HEK293 (cell line): ENCODE results near the gene AFF1.

Source experiments
- CTCF ChIA-PET: fragments of 350-600 bp; formaldehyde crosslinking; extraction: SDS; loops from one replicate; lab custom pipeline; 2021; ENCODE audit warnings: antibody characterized with exemption; lab: Yijun Ruan, JAX
- POLR2A ChIA-PET: fragments of 300-600 bp; formaldehyde crosslinking; extraction: SDS; loops from one replicate; lab custom pipeline; 2020; ENCODE audit warnings: antibody characterized with exemption, inconsistent platforms; lab: Yijun Ruan, JAX
- H3K27ac ChIP-seq: fragments of 200-500 bp; sonication (Bioruptor generic); 2 replicates; pipeline ENCODE4 v1.5.1; 2014; ENCODE audit warnings: low read depth, low read length, control low read depth, inconsistent platforms; ENCODE audit errors: extremely low read depth
- H3K36me3 ChIP-seq, 2 experiments: fragments of 200-500 bp in 1 of 2; sonication (Bioruptor generic) in 1 of 2; 1 replicate in 1 of 2; 2 replicates in 1 of 2; pipeline ENCODE4 v1.5.1; 2014 to 2017; ENCODE audit warnings: inconsistent platforms in 2 of 2, low read length in 2 of 2; ENCODE audit not compliant: control insufficient read depth in 2 of 2, insufficient read depth in 1 of 2
- H3K4me1 ChIP-seq: fragments of 200-500 bp; sonication (Bioruptor generic); 2 replicates; pipeline ENCODE4 v1.5.1; 2014; ENCODE audit warnings: mild to moderate bottlenecking, low read length, inconsistent platforms; ENCODE audit not compliant: control insufficient read depth, insufficient read depth
- H3K4me3 ChIP-seq: 2 replicates; pipeline ENCODE4 v1.5.1; 2011; ENCODE audit warnings: low read depth, mild to moderate bottlenecking, control low read depth, low read length, moderate library complexity
- H3K9me3 ChIP-seq: fragments of 200-500 bp; sonication (Bioruptor generic); 2 replicates; pipeline ENCODE4 v1.5.1; 2014; ENCODE audit warnings: low read depth, low read length, inconsistent platforms; ENCODE audit not compliant: control insufficient read depth, insufficient read depth
- AEBP2 ChIP-seq: fragments of 450-650 bp; formaldehyde crosslinking; IDR thresholded peaks from 2 replicates; pipeline ENCODE4 v1.5.1; 2016; ENCODE audit warnings: missing biosample characterization, missing genetic modification characterization, borderline replicate concordance
- HOXD13 ChIP-seq: sonication (generic); formaldehyde crosslinking; IDR thresholded peaks from 2 replicates; pipeline ENCODE4 v1.8.0; 2022; ENCODE audit warnings: missing genetic modification reagents, borderline replicate concordance
- IKZF3 ChIP-seq: fragments of 450-650 bp; IDR thresholded peaks from 2 replicates; pipeline ENCODE4 v1.5.0; 2018; ENCODE audit warnings: missing biosample characterization, mild to moderate bottlenecking, missing genetic modification characterization, moderate library complexity
- MEIS1 ChIP-seq: sonication (generic); formaldehyde crosslinking; IDR thresholded peaks from 2 replicates; pipeline ENCODE4 v1.8.1; 2022; ENCODE audit warnings: missing genetic modification reagents, mild to moderate bottlenecking, borderline replicate concordance
- PRDM1 ChIP-seq: fragments of 450-650 bp; formaldehyde crosslinking; IDR thresholded peaks from 2 replicates; pipeline ENCODE4; 2016; ENCODE audit warnings: missing biosample characterization, missing genetic modification characterization
- PRDM2 ChIP-seq: fragments of 450-650 bp; formaldehyde crosslinking; IDR thresholded peaks from 2 replicates; pipeline ENCODE4 v1.5.1; 2016; ENCODE audit warnings: missing biosample characterization, missing genetic modification characterization, borderline replicate concordance
- TRIM28 ChIP-seq: IDR thresholded peaks from 2 replicates; pipeline ENCODE4 v1.6.1; 2011; ENCODE audit warnings: low read length, control low read depth, borderline replicate concordance
- ZNF114 ChIP-seq: fragments of 450-650 bp; formaldehyde crosslinking; IDR thresholded peaks from 2 replicates; pipeline ENCODE4 v1.5.0; 2017; ENCODE audit warnings: missing biosample characterization, missing genetic modification characterization
- ZSCAN5A ChIP-seq: fragments of 450-650 bp; formaldehyde crosslinking; IDR thresholded peaks from 2 replicates; pipeline ENCODE4 v1.5.1; 2016; ENCODE audit warnings: missing biosample characterization, missing genetic modification characterization

AFF1 gene

GRCh38 chr4:87109121-87109520 lies 174.3 kb downstream of the AFF1 start (continued):
- no peak for TF ChIP-seq AEBP2 (tag by site-specific recombination)

- no peak for TF ChIP-seq PRDM2 (tag by site-specific recombination)
- TF ChIP-seq PRDM1: peak; percentile 85
- TF ChIP-seq ZNF114: no peak
- POLR2A ChIA-PET: no interaction called here
- Histone ChIP-seq H3K4me3 (no peak overlapping the region), H3K36me3 (peaks cover 0 to 36% of the 10 kb centered on the region in 2 experiments; a peak in 1 of 3 replicates), H3K4me1 (no peaks in the 10 kb centered on the region; the same call in 1 of the 2 replicates), H3K27ac (no peak overlapping the region), H3K9me3 (no peaks in the 10 kb centered on the region)
- CTCF ChIA-PET: interaction anchor here (0.6 kb wide), 1 partner anchor 7 kb away, joined by 3 read pairs; no protein-coding TSS in a partner anchor
These were observed 175.1 kb downstream of the AFF1 start for GRCh38 chr4:87109945-87110344.

- CTCF ChIA-PET: no interaction called here
- TF ChIP-seq IKZF3 (tag by site-specific recombination) (no peak), TRIM28 (no peak), MEIS1 (CRISPR knock-in tag) (no peak)
- TF ChIP-seq, all 188 proteins: peak for 0
- no peak overlapping the region for H3K27ac ChIP-seq
- no peaks in the 10 kb centered on the region for H3K9me3 ChIP-seq
- POLR2A ChIA-PET: no interaction called here
- peaks cover 0 to 50% of the 10 kb centered on the region in 2 experiments; a peak in 1 of 3 replicates for H3K36me3 ChIP-seq
- no peaks in the 10 kb centered on the region; the same call in 1 of the 2 replicates for H3K4me1 ChIP-seq
- no peak overlapping the region for H3K4me3 ChIP-seq
These were observed 177.3 kb downstream of the AFF1 start for GRCh38 chr4:87112063-87112462.

- H3K36me3 ChIP-seq: peaks cover 0 to 51% of the 10 kb centered on the region in 2 experiments; a peak in 1 of 3 replicates
- POLR2A ChIA-PET: no interaction called here
- H3K27ac ChIP-seq: no peak overlapping the region
- CTCF ChIA-PET: interaction anchor here (0.8 to 1.1 kb wide), 2 partner anchors 21 to 192 kb away, joined by 3 read pairs; no protein-coding TSS in a partner anchor
- no peak for TF ChIP-seq ZSCAN5A (tag by site-specific recombination)
- no peak for TF ChIP-seq HOXD13
- H3K4me1 ChIP-seq: no peaks in the 10 kb centered on the region
- H3K9me3 ChIP-seq: no peaks in the 10 kb centered on the region
- no peak overlapping the region for H3K4me3 ChIP-seq
These were observed 179.6 kb downstream of the AFF1 start for GRCh38 chr4:87114245-87115062.
